ENCODE measurements around the gene SCYGR1.
A peak's percentile ranks its signal among the peaks of the same experiment; 100 is the strongest.
"Not testable (repeated sequence)": the region's sequence is repeated elsewhere in the genome, so short reads cannot be mapped to it uniquely, and the experiment has no call there.

Gene SCYGR1

GRCh38 chr2:227402321-227402720 lies 14.6 kb upstream of the SCYGR1 start:
- no peak for DNase-seq

GRCh38 chr2:227401550-227401949 lies 13.8 kb upstream of the SCYGR1 start:
- no peak for DNase-seq

GRCh38 chr2:227398684-227399670 lies 11.2 kb upstream of the SCYGR1 start:
- no peak for DNase-seq

- DNase-seq, result no peak
Observed at GRCh38 chr2:227397562-227397961, 9.8 kb upstream of the SCYGR1 start.

- no peak for DNase-seq
Observed at GRCh38 chr2:227395556-227395955, 7.8 kb upstream of the SCYGR1 start.

- DNase-seq, result no peak
Observed at GRCh38 chr2:227394401-227394800, 6.7 kb upstream of the SCYGR1 start.

GRCh38 chr2:227390468-227391256 lies 2.9 kb upstream of the SCYGR1 start:
- DNase-seq, result no peak

- DNase-seq, result no peak
Observed at GRCh38 chr2:227389661-227390060, 1.9 kb upstream of the SCYGR1 start.

- DNase-seq, result no peak
Observed at GRCh38 chr2:227389231-227389630, 1.5 kb upstream of the SCYGR1 start.

- DNase-seq, result peak; percentile 21
Observed at GRCh38 chr2:227388537-227389011, 825 bp upstream of the SCYGR1 start.

GRCh38 chr2:227386630-227387029 lies 1.1 kb downstream of the SCYGR1 start:
- no peak for DNase-seq

- no peak for DNase-seq
Observed at GRCh38 chr2:227383686-227384085, 4.1 kb downstream of the SCYGR1 start.

GRCh38 chr2:227382241-227382835 lies 5.4 kb downstream of the SCYGR1 start:
- DNase-seq, result not testable (repeated sequence)

- no peak for DNase-seq
Observed at GRCh38 chr2:227379095-227379494, 8.7 kb downstream of the SCYGR1 start, which contains the start of gene TM4SF20. Gene TM4SF20, minus strand, starts transcription at chr2:227379306. Its CDS starts 38 bp downstream, at chr2:227379268.

GRCh38 chr2:227378371-227378782 lies 9.4 kb downstream of the SCYGR1 start:
- DNase-seq, result peak; percentile 26

- DNase-seq, result no peak
Observed at GRCh38 chr2:227377467-227378351, 10.0 kb downstream of the SCYGR1 start.

- no peak for DNase-seq
Observed at GRCh38 chr2:227376656-227377396, 10.9 kb downstream of the SCYGR1 start.

- DNase-seq, result no peak
Observed at GRCh38 chr2:227374158-227374557, 13.6 kb downstream of the SCYGR1 start.

GRCh38 chr2:227373389-227373788 lies 14.4 kb downstream of the SCYGR1 start:
- no peak for DNase-seq

- no peak for DNase-seq
Observed at GRCh38 chr2:227370791-227371312, 16.9 kb downstream of the SCYGR1 start.

- no peak for DNase-seq
Observed at GRCh38 chr2:227370092-227370491, 17.7 kb downstream of the SCYGR1 start.

Measured in GOT3 (cell line).